Cardiac fibroblast (primary cell): ENCODE measurements around the gene GDF15.
A peak's percentile ranks its signal among the peaks of the same experiment; 100 is the strongest.
"Not testable (repeated sequence)": the region's sequence is repeated elsewhere in the genome, so short reads cannot be mapped to it uniquely, and the experiment has no call there.

ENCODE experiments used
- DNase-seq, 2 donors: peaks; one replicate each; pipeline versions ENCODE4 v3.0.0 to v3.0.0-alpha.2; 2010; ENCODE audit warnings: low read depth in 2 of 2
- H3K4me3 ChIP-seq, 2 donors: replicated peaks in 1 of 2; 1 replicate in 1 of 2; 2 replicates in 1 of 2; pipeline ENCODE4 v1.5.1; 2011; ENCODE audit warnings: low read depth in 2 of 2, low read length in 2 of 2, mild to moderate bottlenecking in 2 of 2, moderate library complexity in 1 of 2
- TF ChIP-seq, protein P1 (sequence below): IDR thresholded peaks from one replicate; pipeline ENCODE4 v1.5.1; 2011; ENCODE audit warnings: low read depth, mild to moderate bottlenecking, low read length, inconsistent platforms

GDF15 gene

DNA sequence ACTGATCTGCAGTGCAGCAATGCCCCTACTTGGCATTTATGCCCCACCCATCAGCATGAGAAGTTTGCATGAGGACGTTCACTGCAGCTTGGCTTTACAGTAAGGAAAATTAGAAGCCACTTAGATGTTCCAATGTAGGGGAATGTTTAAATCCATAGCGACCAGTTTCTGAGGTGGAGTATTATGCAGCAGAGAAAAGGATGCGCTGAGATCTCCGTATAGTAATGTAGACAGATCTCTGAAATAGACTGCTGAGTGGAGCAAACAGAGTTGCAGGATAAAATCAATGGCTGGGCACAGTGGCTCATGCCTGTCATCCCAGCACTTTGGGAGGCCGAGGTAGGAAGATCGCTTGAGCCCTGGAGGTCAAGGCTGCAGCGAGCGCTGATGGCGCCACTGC is 35.5 kb upstream of the GDF15 start:
- no peak for DNase-seq
- no peak overlapping the region for H3K4me3 ChIP-seq
- TF ChIP-seq, protein P1, sequence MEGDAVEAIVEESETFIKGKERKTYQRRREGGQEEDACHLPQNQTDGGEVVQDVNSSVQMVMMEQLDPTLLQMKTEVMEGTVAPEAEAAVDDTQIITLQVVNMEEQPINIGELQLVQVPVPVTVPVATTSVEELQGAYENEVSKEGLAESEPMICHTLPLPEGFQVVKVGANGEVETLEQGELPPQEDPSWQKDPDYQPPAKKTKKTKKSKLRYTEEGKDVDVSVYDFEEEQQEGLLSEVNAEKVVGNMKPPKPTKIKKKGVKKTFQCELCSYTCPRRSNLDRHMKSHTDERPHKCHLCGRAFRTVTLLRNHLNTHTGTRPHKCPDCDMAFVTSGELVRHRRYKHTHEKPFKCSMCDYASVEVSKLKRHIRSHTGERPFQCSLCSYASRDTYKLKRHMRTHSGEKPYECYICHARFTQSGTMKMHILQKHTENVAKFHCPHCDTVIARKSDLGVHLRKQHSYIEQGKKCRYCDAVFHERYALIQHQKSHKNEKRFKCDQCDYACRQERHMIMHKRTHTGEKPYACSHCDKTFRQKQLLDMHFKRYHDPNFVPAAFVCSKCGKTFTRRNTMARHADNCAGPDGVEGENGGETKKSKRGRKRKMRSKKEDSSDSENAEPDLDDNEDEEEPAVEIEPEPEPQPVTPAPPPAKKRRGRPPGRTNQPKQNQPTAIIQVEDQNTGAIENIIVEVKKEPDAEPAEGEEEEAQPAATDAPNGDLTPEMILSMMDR = no peak

DNA sequence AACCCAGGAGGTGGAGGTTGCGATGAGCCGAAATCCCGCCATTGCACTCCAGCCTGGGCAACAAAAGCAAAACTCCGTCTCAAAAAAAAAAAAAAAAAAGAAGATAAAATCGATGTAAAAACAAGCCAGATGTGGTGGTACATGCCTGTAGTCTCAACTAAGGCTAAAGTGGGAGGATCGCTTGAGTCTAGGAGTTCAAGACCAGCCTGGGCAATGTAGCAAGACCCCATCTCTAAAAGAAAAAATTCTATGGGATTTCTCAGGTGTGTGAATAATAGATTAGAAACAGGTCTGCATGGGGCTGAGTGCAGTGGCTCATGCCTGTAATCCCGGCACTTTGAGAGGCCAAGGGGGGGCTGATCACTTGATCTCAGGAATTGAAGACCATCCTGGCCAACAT is 34.4 kb upstream of the GDF15 start:
- TF ChIP-seq, protein P1 = no peak
- H3K4me3 ChIP-seq = no peak overlapping the region
- DNase-seq = no peak

DNA sequence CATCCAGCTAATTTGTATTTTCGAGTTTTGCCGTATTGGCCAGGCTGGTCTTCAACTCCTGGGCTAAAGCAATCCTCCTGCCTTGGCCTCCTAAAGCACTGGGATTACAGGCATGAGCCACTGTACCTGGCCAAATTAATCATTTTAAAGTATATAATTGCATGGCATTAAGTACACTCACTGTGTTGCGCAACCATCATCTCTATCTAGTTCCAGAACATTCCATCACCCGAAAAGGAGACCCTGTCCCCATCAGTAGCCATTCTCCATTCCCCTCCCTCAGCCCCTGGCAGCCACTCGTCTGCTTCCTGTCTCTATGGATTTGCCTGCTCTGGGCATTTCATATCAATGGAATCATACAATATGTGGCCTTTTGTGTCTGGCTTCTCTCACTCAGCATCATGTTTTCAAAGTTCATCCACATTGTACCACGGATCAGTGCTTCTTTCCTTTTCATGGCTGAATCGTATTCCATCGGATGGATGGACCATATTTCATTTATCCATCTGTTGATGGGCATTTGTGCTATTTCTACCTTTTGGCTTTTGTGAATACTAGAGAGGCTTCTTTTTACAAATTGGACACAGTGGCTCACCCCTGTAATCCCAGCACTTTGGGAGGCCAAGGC is 32.5 kb upstream of the GDF15 start:
- no peak overlapping the region for H3K4me3 ChIP-seq
- no peak for DNase-seq
- TF ChIP-seq, protein P1 = no peak

DNA sequence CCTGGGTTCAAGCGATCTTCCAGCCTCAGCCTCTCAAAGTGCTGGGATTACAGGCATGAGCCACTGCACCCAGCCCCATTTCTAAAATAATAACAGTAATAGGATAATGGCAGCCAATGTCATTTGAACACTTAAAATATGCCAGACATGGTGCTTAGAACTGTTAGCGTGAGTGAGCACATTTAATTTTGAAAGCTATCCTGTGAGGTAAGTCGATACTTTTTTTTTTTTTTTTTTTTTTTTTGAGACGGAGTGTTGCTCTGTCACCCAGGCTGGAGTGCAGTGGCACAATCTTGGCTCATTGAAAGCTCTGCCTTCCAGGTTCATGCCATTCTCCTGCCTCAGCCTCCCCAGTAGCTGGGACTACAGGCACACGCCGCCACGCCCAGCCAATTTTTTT is 31.2 kb upstream of the GDF15 start:
- not testable (repeated sequence) for H3K4me3 ChIP-seq, DNase-seq

DNA sequence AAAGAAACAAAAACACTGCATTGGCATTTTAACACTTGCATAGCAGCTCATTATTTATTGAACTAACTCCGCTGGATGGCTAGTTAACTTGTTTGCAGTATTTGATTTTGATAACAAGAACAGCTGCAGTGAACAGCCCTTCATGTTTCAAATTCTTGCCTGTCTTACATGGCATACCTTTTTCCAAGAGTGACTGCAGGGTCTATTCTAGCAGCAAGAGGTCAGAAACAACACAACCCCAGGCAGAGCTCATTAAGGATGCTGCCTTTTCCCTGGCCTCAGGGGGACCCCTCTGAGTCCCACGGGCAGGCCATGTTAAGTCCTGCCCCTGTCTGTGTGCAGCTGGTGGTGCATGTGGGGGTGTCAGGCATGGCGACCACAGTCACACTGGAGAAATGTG is 28.9 kb upstream of the GDF15 start:
- no peak for DNase-seq
- TF ChIP-seq, protein P1 = no peak
- H3K4me3 ChIP-seq = no peak overlapping the region

DNA sequence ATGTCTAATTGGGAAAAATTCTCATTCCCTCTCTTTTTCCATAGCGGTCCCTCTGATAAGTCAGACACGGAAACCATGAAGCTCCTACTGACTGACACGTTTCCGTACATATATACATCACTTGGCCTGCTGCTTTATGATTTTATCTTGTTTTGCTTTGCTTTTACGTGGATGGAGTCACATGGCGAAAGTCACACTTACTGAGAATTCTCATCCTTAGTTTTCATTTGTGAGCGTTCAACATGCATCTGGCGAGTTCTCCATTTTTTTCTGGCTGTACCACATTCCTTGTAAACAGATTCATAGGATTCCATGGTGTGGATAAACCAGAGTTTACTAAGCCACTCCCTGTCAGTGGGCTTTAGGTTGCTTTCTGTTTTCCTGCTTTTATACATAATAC is 24.3 kb upstream of the GDF15 start:
- H3K4me3 ChIP-seq = no peak overlapping the region
- no peak for DNase-seq
- TF ChIP-seq, protein P1 = no peak

DNA sequence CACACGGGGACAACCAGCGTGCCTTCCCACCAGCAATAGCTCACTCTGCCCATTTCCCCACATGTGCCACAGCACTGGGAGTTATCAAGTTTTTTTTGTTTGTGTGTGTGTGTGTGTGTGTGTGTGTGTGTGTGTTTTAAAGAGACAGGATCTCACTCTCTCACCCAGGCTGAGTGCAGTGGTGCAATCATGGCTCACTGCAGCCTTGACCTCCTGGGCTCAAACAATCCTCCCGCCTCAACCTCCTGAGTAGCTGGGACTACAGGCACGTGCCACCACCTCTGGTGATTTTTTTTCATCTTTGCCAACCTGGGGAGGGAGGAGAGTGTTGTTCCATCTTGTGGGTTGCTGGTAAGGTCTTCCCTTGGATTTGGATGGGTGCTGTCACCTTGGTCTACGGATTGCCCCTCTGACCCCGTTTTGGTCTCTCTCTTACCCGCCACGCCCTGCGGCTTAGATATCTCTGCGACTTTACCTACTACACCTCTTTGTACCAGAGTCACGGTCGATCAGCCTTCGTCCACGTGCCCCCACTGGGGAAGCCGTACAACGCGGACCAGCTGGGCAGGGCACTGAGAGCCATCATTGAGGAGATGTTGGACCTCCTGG is 22.9 kb upstream of the GDF15 start:
- H3K4me3 ChIP-seq = no peak overlapping the region
- TF ChIP-seq, protein P1 = no peak
- peak in 1 of 2 donors; percentile 36 for DNase-seq
